Mesendoderm (in vitro differentiated cells): ENCODE measurements around the gene ACACA.

Experiments used
- DNase-seq: peaks from one replicate; pipeline ENCODE4 v3.0.0; 2013
- H2AK5ac ChIP-seq: 2 replicates; pipeline ENCODE4 v1.6.1; 2013; ENCODE audit warnings: low read length, inconsistent platforms
- H2BK120ac ChIP-seq: 2 replicates; pipeline ENCODE4 v1.6.1; 2013; ENCODE audit warnings: low read depth, mild to moderate bottlenecking, low read length, moderate library complexity, mixed read lengths
- H2BK15ac ChIP-seq: replicated peaks from 2 replicates; pipeline ENCODE4 v1.6.1; 2013; ENCODE audit warnings: low read depth, mild to moderate bottlenecking, moderate library complexity
- H2BK5ac ChIP-seq: 2 replicates; pipeline ENCODE4 v1.6.1; 2013; ENCODE audit warnings: low read length, inconsistent platforms
- H3K18ac ChIP-seq: 2 replicates; pipeline ENCODE4 v1.6.1; 2013; ENCODE audit warnings: mild to moderate bottlenecking, low read length, mixed read lengths
- H3K23ac ChIP-seq: one replicate; pipeline ENCODE4 v1.6.1; 2013; ENCODE audit warnings: low read length
- H3K27ac ChIP-seq: 2 replicates; pipeline ENCODE4 v1.5.1; 2013; ENCODE audit warnings: low read depth, mild to moderate bottlenecking, inconsistent platforms, low read length, moderate library complexity
- H3K27me3 ChIP-seq: 2 replicates; pipeline ENCODE4 v1.6.1; 2013; ENCODE audit warnings: low read length, control low read depth, mild to moderate bottlenecking, inconsistent platforms; ENCODE audit not compliant: insufficient read depth, poor library complexity
- H3K36me3 ChIP-seq: 2 replicates; pipeline ENCODE4 v1.6.1; 2013; ENCODE audit warnings: low read length, inconsistent platforms; ENCODE audit not compliant: control insufficient read depth, insufficient read depth
- H3K4ac ChIP-seq: one replicate; pipeline ENCODE4 v1.6.1; 2013; ENCODE audit warnings: low read depth, mild to moderate bottlenecking, low read length, moderate library complexity
- H3K4me1 ChIP-seq: 2 replicates; pipeline ENCODE4 v1.6.1; 2013; ENCODE audit warnings: low read depth, low read length, inconsistent platforms; ENCODE audit not compliant: control insufficient read depth
- H3K4me2 ChIP-seq: 2 replicates; pipeline ENCODE4 v1.6.1; 2013; ENCODE audit warnings: low read length
- H3K4me3 ChIP-seq: 2 replicates; pipeline ENCODE4 v1.5.1; 2013; ENCODE audit warnings: mild to moderate bottlenecking, low read length
- H3K56ac ChIP-seq: one replicate; pipeline ENCODE4 v1.6.1; 2013; ENCODE audit warnings: low read length
- H3K79me1 ChIP-seq: 2 replicates; pipeline ENCODE4 v1.6.1; 2013; ENCODE audit warnings: low read length, inconsistent platforms
- H3K79me2 ChIP-seq: 2 replicates; pipeline ENCODE4 v1.6.1; 2013; ENCODE audit warnings: mild to moderate bottlenecking, low read length; ENCODE audit not compliant: control insufficient read depth, insufficient read depth
- H3K9ac ChIP-seq: 2 replicates; pipeline ENCODE4 v1.6.1; 2013; ENCODE audit warnings: low read length, inconsistent platforms
- H4K5ac ChIP-seq: one replicate; pipeline ENCODE4 v1.6.1; 2013; ENCODE audit warnings: low read length
- H4K8ac ChIP-seq: one replicate; pipeline ENCODE4 v1.6.1; 2013; ENCODE audit warnings: low read depth, mild to moderate bottlenecking, control low read depth, low read length, moderate library complexity
- WGBS: extraction: QIAGEN DNeasy Blood & Tissue Kit; methylation state at CpG from one replicate; pipeline ENCODE4 v1.1.7; 2013; ENCODE audit warnings: low lambda C conversion rate, missing lambda C conversion rate; ENCODE audit not compliant: insufficient coverage; ENCODE audit errors: extremely low coverage; 5-methylcytosine and 5-hydroxymethylcytosine counted together

The ACACA gene

DNA sequence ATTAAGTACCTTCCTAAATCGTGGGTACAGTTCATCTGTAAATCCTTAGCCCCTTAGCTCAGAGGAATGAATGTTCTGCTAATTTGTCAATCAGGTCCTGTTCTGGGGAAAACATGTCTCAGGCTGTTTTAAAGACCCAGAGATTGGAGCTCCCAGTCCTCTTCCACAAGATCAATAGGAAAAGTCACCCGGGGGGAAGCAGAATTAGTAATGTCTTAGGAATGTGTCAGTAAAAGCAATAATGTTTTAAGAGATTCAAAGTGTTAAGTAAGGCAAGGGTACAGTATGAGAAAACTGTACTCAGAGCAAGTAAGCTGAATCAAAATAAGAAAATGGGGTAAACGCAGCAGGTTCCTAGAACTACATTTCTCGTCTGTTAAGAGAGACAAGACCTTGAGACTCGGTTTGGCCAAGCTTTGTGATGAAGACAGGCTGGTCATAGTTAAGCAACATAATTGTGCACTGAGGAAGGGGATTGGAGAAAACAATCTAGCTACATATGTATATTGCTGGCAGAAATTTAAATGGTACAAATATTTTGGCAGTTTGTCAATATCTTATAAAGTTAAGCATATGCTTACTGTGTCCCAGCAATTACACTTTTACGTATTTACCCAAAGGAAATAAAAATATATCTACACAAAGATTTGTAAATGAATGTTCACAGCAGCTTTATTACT, 223.7 kb downstream of the ACACA start:
- Histone ChIP-seq H2BK15ac (no peak overlapping the region), H3K79me1 (no peaks in the 10 kb centered on the region), H3K79me2 (no peaks in the 10 kb centered on the region), H3K27ac (no peak overlapping the region), H4K5ac (no peak overlapping the region), H4K8ac (no peak overlapping the region), H2AK5ac (no peak overlapping the region), H3K4me2 (no peak overlapping the region), H3K56ac (no peak overlapping the region), H3K9ac (no peak overlapping the region), H3K4me3 (no peak overlapping the region), H3K4me1 (no peaks in the 10 kb centered on the region), H2BK120ac (no peak overlapping the region), H3K27me3 (no peaks in the 10 kb centered on the region), H3K36me3 (peaks cover 3% of the 10 kb centered on the region), H3K23ac (no peak overlapping the region), H3K4ac (no peak overlapping the region), H3K18ac (no peak overlapping the region), H2BK5ac (no peak overlapping the region)
- peak; percentile 51 for DNase-seq
- no CpG with 5 or more reads among the region's 6 CpGs for WGBS

DNA sequence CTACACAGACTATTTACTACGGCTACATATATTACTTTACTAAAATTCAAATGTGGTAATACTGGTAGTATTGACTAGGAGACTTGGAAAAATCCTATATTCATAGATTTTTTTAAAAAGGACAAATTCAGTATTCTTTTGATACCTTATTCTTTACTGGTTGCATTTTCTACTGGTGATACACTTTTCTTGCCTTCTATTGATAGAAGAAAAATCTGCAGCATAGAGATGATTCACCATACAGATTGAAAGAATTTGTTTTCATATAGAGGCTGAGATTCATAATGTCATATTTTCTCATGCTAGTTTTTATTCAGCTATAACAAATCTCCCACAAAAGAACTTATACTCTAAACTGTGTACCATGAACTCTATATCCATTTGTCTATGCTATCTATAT, 226.3 kb downstream of the ACACA start:
- H3K56ac ChIP-seq, result no peak overlapping the region
- H3K23ac ChIP-seq, result no peak overlapping the region
- no peak overlapping the region for H3K27ac ChIP-seq
- no peak overlapping the region for H2AK5ac ChIP-seq
- H3K18ac ChIP-seq, result no peak overlapping the region
- no peak for DNase-seq
- no peak overlapping the region for H3K4me3 ChIP-seq
- H3K79me2 ChIP-seq, result no peaks in the 10 kb centered on the region
- no peak overlapping the region for H4K8ac ChIP-seq
- H2BK120ac ChIP-seq, result no peak overlapping the region
- H3K27me3 ChIP-seq, result no peaks in the 10 kb centered on the region
- H3K79me1 ChIP-seq, result no peaks in the 10 kb centered on the region
- H3K4me2 ChIP-seq, result no peak overlapping the region
- no peak overlapping the region for H2BK5ac ChIP-seq
- no peak overlapping the region for H3K9ac ChIP-seq
- WGBS, result no CpG with 5 or more reads among the region's 1 CpG
- no peak overlapping the region for H3K4ac ChIP-seq
- no peak overlapping the region for H4K5ac ChIP-seq
- peaks cover 7% of the 10 kb centered on the region for H3K36me3 ChIP-seq
- H2BK15ac ChIP-seq, result no peak overlapping the region
- no peaks in the 10 kb centered on the region for H3K4me1 ChIP-seq

DNA sequence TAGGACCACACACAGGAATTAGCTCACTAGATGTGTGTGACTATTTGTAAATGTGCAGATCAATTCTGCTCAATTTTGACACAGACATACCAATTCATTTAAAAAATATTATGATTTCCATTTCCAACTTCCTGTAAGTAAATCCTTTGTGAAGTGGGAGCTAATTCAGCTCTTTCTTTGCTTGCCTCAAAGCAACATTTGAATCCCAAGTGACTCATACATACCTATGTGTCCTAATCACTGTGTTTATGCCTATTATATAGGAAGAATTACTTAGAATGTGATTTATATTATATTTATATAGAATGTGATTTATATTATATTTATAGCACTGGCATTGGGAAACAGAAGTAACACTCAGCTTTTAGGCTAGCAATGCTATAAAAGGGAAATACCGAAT, 226.7 kb downstream of the ACACA start:
- WGBS, result no CpG with 5 or more reads among the region's 1 CpG
- Histone ChIP-seq H3K36me3 (peaks cover 6% of the 10 kb centered on the region), H3K79me2 (no peaks in the 10 kb centered on the region), H2BK5ac (no peak overlapping the region), H3K4me3 (no peak overlapping the region), H4K5ac (no peak overlapping the region), H2AK5ac (no peak overlapping the region), H3K23ac (no peak overlapping the region), H3K27ac (no peak overlapping the region), H3K56ac (no peak overlapping the region), H3K18ac (no peak overlapping the region), H3K79me1 (no peaks in the 10 kb centered on the region), H4K8ac (no peak overlapping the region), H3K4ac (no peak overlapping the region), H3K4me1 (no peaks in the 10 kb centered on the region), H3K4me2 (no peak overlapping the region), H3K27me3 (no peaks in the 10 kb centered on the region), H3K9ac (no peak overlapping the region), H2BK120ac (no peak overlapping the region), H2BK15ac (no peak overlapping the region)
- DNase-seq, result peak; percentile 43

DNA sequence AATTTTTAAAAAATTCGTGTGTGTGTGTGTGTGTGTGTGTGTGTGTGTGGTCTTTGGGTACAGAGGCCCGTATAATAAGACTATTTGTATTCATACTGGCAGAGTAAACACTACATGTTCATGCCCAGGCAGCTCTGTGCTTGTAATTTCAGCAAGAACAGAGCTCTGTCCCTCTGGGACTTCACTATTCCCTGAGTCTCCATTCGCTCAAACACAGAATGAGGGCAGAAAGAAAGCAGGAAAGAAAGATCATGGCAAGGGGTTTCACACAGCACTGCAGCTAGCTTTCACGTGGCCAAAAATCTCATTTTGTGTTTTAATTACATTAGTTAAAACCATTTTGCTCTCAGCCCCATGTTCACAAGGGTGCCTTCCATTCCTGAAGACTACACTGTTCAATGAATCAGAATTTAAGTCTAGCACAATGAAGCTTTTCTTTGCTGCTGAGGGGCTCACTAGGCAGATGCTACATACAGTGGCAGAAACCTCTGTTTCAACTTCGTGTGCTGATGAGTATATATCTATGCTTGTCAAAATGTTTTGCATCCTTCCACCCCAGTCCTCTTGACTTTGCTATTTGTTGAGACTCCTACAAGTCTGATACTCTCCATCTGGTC, 229.3 kb downstream of the ACACA start:
- H3K18ac ChIP-seq, result no peak overlapping the region
- no peak for DNase-seq
- H3K27me3 ChIP-seq, result no peaks in the 10 kb centered on the region
- no peak overlapping the region for H3K27ac ChIP-seq
- H3K79me1 ChIP-seq, result no peaks in the 10 kb centered on the region
- H3K4me2 ChIP-seq, result no peak overlapping the region
- no CpG with 5 or more reads among the region's 5 CpGs for WGBS
- H4K8ac ChIP-seq, result no peak overlapping the region
- H3K9ac ChIP-seq, result no peak overlapping the region
- no peak overlapping the region for H4K5ac ChIP-seq
- H2BK120ac ChIP-seq, result no peak overlapping the region
- no peak overlapping the region for H2BK15ac ChIP-seq
- H3K79me2 ChIP-seq, result no peaks in the 10 kb centered on the region
- peaks cover 5% of the 10 kb centered on the region for H3K36me3 ChIP-seq
- H3K4ac ChIP-seq, result no peak overlapping the region
- no peaks in the 10 kb centered on the region for H3K4me1 ChIP-seq
- H3K4me3 ChIP-seq, result no peak overlapping the region
- H2BK5ac ChIP-seq, result no peak overlapping the region
- no peak overlapping the region for H2AK5ac ChIP-seq
- no peak overlapping the region for H3K23ac ChIP-seq
- no peak overlapping the region for H3K56ac ChIP-seq

DNA sequence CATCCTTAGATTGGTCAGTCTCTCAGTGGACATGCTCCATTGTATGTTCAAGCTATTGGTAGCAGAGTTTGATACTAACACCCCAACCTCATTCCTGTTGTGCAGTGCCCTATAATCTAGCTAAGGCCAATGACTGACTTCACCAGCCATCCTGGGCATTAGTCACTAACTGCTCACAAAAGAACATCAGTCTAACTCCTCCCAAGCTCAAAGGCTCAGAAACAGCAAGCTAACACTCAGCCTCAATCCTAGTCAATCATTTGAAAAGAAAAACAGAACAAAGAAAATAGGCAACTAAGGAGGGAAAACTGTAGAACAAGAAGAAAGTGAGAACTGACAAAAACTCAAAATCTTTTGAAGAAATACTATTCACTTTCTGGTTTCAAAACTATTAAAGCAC, 229.9 kb downstream of the ACACA start:
- Histone ChIP-seq H3K4me2 (no peak overlapping the region), H3K9ac (no peak overlapping the region), H4K8ac (no peak overlapping the region), H3K27me3 (no peaks in the 10 kb centered on the region), H4K5ac (no peak overlapping the region), H3K27ac (no peak overlapping the region), H3K4ac (no peak overlapping the region), H2BK120ac (no peak overlapping the region), H3K18ac (no peak overlapping the region), H3K56ac (no peak overlapping the region), H3K79me1 (no peaks in the 10 kb centered on the region), H2BK15ac (no peak overlapping the region), H3K4me3 (no peak overlapping the region), H3K36me3 (peaks cover 5% of the 10 kb centered on the region), H2AK5ac (no peak overlapping the region), H3K79me2 (no peaks in the 10 kb centered on the region), H2BK5ac (no peak overlapping the region), H3K23ac (no peak overlapping the region), H3K4me1 (no peaks in the 10 kb centered on the region)
- no peak for DNase-seq

DNA sequence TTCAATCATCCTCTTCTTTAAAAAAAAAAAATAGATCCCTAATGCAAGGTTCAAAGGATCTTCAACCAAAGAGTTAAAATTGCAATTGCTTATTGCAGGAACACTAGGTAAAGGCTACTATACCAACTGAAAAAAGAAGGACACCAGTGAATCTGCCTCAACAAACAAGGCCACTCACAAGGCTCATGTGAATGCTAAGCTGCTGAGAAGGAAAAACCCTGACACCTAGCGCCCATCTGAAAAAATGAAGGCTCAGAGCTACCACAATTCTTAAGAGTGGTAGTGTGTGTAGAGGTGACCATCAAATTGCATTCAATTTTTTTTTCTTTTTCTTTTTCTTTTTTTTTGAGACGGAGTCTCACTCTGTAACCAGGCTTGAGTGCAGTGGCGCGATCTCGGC, 232.4 kb downstream of the ACACA start:
- H3K23ac ChIP-seq, result no peak overlapping the region
- H2AK5ac ChIP-seq, result no peak overlapping the region
- peak; percentile 80 for DNase-seq
- no peak overlapping the region for H4K5ac ChIP-seq
- no peak overlapping the region for H3K4me2 ChIP-seq
- H3K9ac ChIP-seq, result no peak overlapping the region
- H3K36me3 ChIP-seq, result peaks cover 3% of the 10 kb centered on the region
- H3K56ac ChIP-seq, result no peak overlapping the region
- no peak overlapping the region for H2BK5ac ChIP-seq
- no peak overlapping the region for H3K27ac ChIP-seq
- H2BK15ac ChIP-seq, result no peak overlapping the region
- no peak overlapping the region for H2BK120ac ChIP-seq
- no peak overlapping the region for H3K4ac ChIP-seq
- H3K79me1 ChIP-seq, result no peaks in the 10 kb centered on the region
- H3K4me3 ChIP-seq, result no peak overlapping the region
- no peaks in the 10 kb centered on the region for H3K27me3 ChIP-seq
- H3K18ac ChIP-seq, result no peak overlapping the region
- no CpG with 5 or more reads among the region's 5 CpGs for WGBS
- no peaks in the 10 kb centered on the region for H3K79me2 ChIP-seq
- no peak overlapping the region for H4K8ac ChIP-seq
- H3K4me1 ChIP-seq, result no peaks in the 10 kb centered on the region
